GM13977 (cell line): Measurements from ENCODE around the gene AKAP13.

Experiments used
- DNase-seq: peaks from one replicate; pipeline ENCODE4 v3.0.0; 2012; ENCODE audit warnings: low spot score
- CTCF ChIP-seq: IDR thresholded peaks from 2 replicates; pipeline ENCODE4 v1.5.1; 2012; ENCODE audit warnings: mild to moderate bottlenecking, control low read depth; ENCODE audit not compliant: insufficient read depth; ENCODE audit errors: extremely low read depth, missing control alignments
- in situ Hi-C: fragments of 300-500 bp; cut with MboI; formaldehyde crosslinking; loops from one replicate; pipeline ENCODE4 v1.12.0; 2022; ENCODE audit warnings: low sequenced_read_pairs, low pct_unique_long_range_greater_than_20kb, mixed read lengths, inconsistent platforms; ENCODE audit not compliant: unreplicated experiment

Gene AKAP13

GRCh38 chr15:85757939-85758654 is 377.7 kb downstream of the AKAP13 start:
- no peak for TF ChIP-seq CTCF
- in situ Hi-C loops, result no loop called here
- no peak for DNase-seq

- no peak for DNase-seq
- TF ChIP-seq CTCF, result no peak
- in situ Hi-C loops, result no loop called here
Observed at GRCh38 chr15:85758655-85758978, 378.2 kb downstream of the AKAP13 start.

- in situ Hi-C loops, result no loop called here
- no peak for TF ChIP-seq CTCF
- no peak for DNase-seq
Observed at GRCh38 chr15:85759376-85759775, 379.0 kb downstream of the AKAP13 start.

- no peak for DNase-seq
- in situ Hi-C loops, result no loop called here
- no peak for TF ChIP-seq CTCF
Observed at GRCh38 chr15:85760049-85760448, 379.6 kb downstream of the AKAP13 start.

GRCh38 chr15:85760531-85761371 is 380.3 kb downstream of the AKAP13 start:
- no peak for DNase-seq
- TF ChIP-seq CTCF, result peak; percentile 21
- in situ Hi-C loops, result no loop called here

GRCh38 chr15:85761635-85762034 is 381.2 kb downstream of the AKAP13 start:
- no peak for TF ChIP-seq CTCF
- in situ Hi-C loops, result no loop called here
- no peak for DNase-seq
